Fibroblast of the aortic adventitia (primary cell): ENCODE data around the gene HPDL. TPM values are rescaled to one million over a fixed set of nuclear protein-coding genes. Genes with fewer than 3 reads are reported as not detected.

Experiments used
- DNase-seq: peaks from one replicate; pipeline ENCODE4 v3.0.0-alpha.2; 2010; ENCODE audit warnings: low read depth
- H3K4me3 ChIP-seq: 2 replicates; pipeline ENCODE4 v1.5.1; 2011; ENCODE audit warnings: low read depth, mild to moderate bottlenecking, control low read depth, low read length, moderate library complexity
- CTCF ChIP-seq: IDR thresholded peaks from 2 replicates; pipeline ENCODE4 v1.5.1; 2011; ENCODE audit warnings: mild to moderate bottlenecking, low read length, control low read depth, inconsistent platforms; ENCODE audit not compliant: insufficient read depth
- total RNA-seq: library from RNA; depleted of rRNA; stranded (reverse); fragments of >200 nt; gene quantifications from 2 replicates; pipeline ENCODE4 v1.2.3, GENCODE V29; 2012; ENCODE audit warnings: low replicate concordance

The HPDL gene
- total RNA-seq, 1 donor: 1.4 TPM

GRCh38 chr1:45334308-45335245, 7.9 kb downstream of the HPDL start:
- no peak for DNase-seq
- no peak overlapping the region for H3K4me3 ChIP-seq
- TF ChIP-seq CTCF: no peak

- DNase-seq: no peak
- TF ChIP-seq CTCF: no peak
- H3K4me3 ChIP-seq: no peak overlapping the region
Measured at GRCh38 chr1:45335855-45336324, 9.2 kb downstream of the HPDL start.

- H3K4me3 ChIP-seq: no peak overlapping the region
- DNase-seq: no peak
- no peak for TF ChIP-seq CTCF
Measured at GRCh38 chr1:45337630-45338325, 11.1 kb downstream of the HPDL start.

- peak within 1 kb of the TSS; percentile 79 for H3K4me3 ChIP-seq
- peak; percentile 87 for DNase-seq
- no peak for TF ChIP-seq CTCF
Measured at GRCh38 chr1:45339789-45340558, 13.3 kb downstream of the HPDL start, which contains the start of the genes MUTYH and TOE1. Gene MUTYH, minus strand, starts transcription at chr1:45340440. Its CDS starts 5,935 bp downstream, at chr1:45334505. Gene TOE1, plus strand, starts transcription at chr1:45340170. Its CDS starts 83 bp downstream, at chr1:45340253.

- peak; percentile 22 for DNase-seq
- TF ChIP-seq CTCF: no peak
- H3K4me3 ChIP-seq: peak overlapping the region; percentile 79
Measured at GRCh38 chr1:45340816-45341466, 14.2 kb downstream of the HPDL start.

GRCh38 chr1:45344499-45344898, 17.8 kb downstream of the HPDL start:
- DNase-seq: no peak
- H3K4me3 ChIP-seq: no peak overlapping the region
- no peak for TF ChIP-seq CTCF
